Activated CD8-positive, alpha-beta T cell treated with anti-CD3 and anti-CD28 coated beads, Interleukin-2, amount 10 ng/mL, durations not matched to agents 7 days and 5 days (primary cell): ENCODE results near the gene HSDL2. TPM values are rescaled to one million over a fixed set of nuclear protein-coding genes. Genes with fewer than 3 reads are reported as not detected.

Experiments used
- ATAC-seq: fragments of 150-1000 bp; cut with Tn5 transposase; one replicate; pipeline ENCODE4 v1.10.0; 2021; ENCODE audit warnings: moderate library complexity
- CTCF ChIA-PET: fragments of 350-600 bp; sonication (Branson Sonifier 250); formaldehyde crosslinking; loops from one replicate; lab custom pipeline; 2021; ENCODE audit warnings: antibody characterized with exemption; lab: Charles Lee
- POLR2A ChIA-PET: fragments of 350-600 bp; sonication (Branson Sonifier 250); formaldehyde crosslinking; loops from one replicate; lab custom pipeline; 2021; ENCODE audit warnings: antibody characterized with exemption; lab: Charles Lee
- DNase-seq: peaks from one replicate; pipeline ENCODE4 v3.0.0-alpha.2; 2020
- H3K27ac Mint-ChIP-seq: one replicate; pipeline ENCODE4 v1.8.0; 2021; ENCODE audit warnings: mild to moderate bottlenecking, mixed read lengths
- H3K27me3 Mint-ChIP-seq: one replicate; pipeline ENCODE4 v1.8.0; 2021; ENCODE audit warnings: low read depth, mixed read lengths
- H3K36me3 Mint-ChIP-seq: one replicate; pipeline ENCODE4 v1.8.0; 2021; ENCODE audit warnings: low read depth, mixed read lengths
- H3K4me1 Mint-ChIP-seq: one replicate; pipeline ENCODE4 v1.8.0; 2021; ENCODE audit warnings: low read depth, mixed read lengths
- H3K4me3 Mint-ChIP-seq: one replicate; pipeline ENCODE4 v1.8.0; 2021; ENCODE audit warnings: mild to moderate bottlenecking, mixed read lengths
- H3K9me3 Mint-ChIP-seq: one replicate; pipeline ENCODE4 v1.8.0; 2022; ENCODE audit warnings: mixed read lengths; ENCODE audit not compliant: insufficient read depth
- total RNA-seq, 2 experiments: library from RNA; stranded (reverse); gene quantifications; one replicate each; pipeline ENCODE4 v1.2.3, GENCODE V29; 2021

The HSDL2 gene
- total RNA-seq = 10 to 100 TPM; 28.9 to 29.8 TPM

- no peaks in the 10 kb centered on the region for H3K9me3 Mint-ChIP-seq
- peaks cover 53% of the 10 kb centered on the region for H3K4me1 Mint-ChIP-seq
- DNase-seq (peak; percentile 55), ATAC-seq (no peak)
- CTCF ChIA-PET = interaction anchor here (1.0 to 3.2 kb wide), 16 partner anchors 14 to 523 kb away, joined by 3 to 22 read pairs (median 6); partner anchors contain the start of genes INIP, KIAA1958 and PTBP3
- H3K36me3 Mint-ChIP-seq = peaks cover 8% of the 10 kb centered on the region
- POLR2A ChIA-PET = interaction anchor here (0.6 to 2.7 kb wide), 23 partner anchors 14 to 897 kb away, joined by 3 to 26 read pairs (median 4); partner anchors contain the start of genes INIP, KIAA1958, PTBP3 and SUSD1
- H3K27me3 Mint-ChIP-seq = no peaks in the 10 kb centered on the region
- peak within 1 kb of the TSS; percentile 99 for H3K4me3 Mint-ChIP-seq
- H3K27ac Mint-ChIP-seq = peak within 1 kb of the TSS; percentile 97
These were observed at the start of gene HSDL2 for GRCh38 chr9:112380102-112380824. HSDL2 (plus strand) TSS chr9:112380108; CDS start chr9:112380164, 56 bp downstream.

DNA sequence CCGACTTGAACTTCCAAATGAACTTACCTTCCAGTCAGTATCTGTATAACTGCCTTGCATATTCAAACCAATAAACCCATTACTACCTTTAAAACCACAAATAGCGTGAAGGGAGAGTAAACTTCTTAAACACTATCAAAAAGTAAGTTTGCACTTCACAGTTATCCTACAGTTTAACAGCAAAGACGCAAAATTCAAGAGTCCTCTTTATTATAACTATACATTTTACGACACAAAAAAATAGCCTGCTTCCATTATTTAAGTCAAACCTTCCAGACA is 48.3 kb upstream of the HSDL2 start:
- H3K27ac Mint-ChIP-seq = peak overlapping the region; percentile 91
- no peak for ATAC-seq
- no peak for DNase-seq
- no peaks in the 10 kb centered on the region for H3K27me3 Mint-ChIP-seq
- H3K4me3 Mint-ChIP-seq = peak overlapping the region; percentile 93
- H3K9me3 Mint-ChIP-seq = no peaks in the 10 kb centered on the region
- peaks cover 48% of the 10 kb centered on the region for H3K4me1 Mint-ChIP-seq
- CTCF ChIA-PET = interaction anchor here (0.9 to 1.7 kb wide), 9 partner anchors 11 to 243 kb away, joined by 3 to 9 read pairs (median 4); partner anchors contain the start of gene HSDL2
- POLR2A ChIA-PET = interaction anchor here (0.8 to 3.9 kb wide), 2 partner anchors 15 to 50 kb away, joined by 3 to 33 read pairs; no protein-coding TSS in a partner anchor
- H3K36me3 Mint-ChIP-seq = peaks cover 26% of the 10 kb centered on the region

DNA sequence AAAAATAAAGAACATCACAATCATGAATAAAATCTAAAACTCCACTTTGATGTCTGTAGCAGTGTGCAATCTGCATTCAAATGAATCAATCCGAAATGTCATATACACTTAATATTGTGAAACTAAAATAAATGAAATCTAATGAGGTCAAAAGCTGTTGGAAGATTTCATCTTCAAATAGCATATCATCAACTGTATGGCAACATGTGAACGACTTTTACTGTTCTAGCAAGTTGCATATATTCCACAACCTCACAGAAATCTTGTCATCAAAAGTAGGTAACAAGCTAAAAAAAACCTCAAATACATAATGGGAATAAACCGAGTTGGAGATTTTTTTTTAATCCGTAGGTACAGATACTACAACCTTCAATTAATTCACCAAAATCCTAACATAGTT is 47.7 kb upstream of the HSDL2 start:
- Mint-ChIP-seq H3K4me3 (peak overlapping the region; percentile 93), H3K27me3 (no peaks in the 10 kb centered on the region), H3K4me1 (peaks cover 48% of the 10 kb centered on the region), H3K36me3 (peaks cover 24% of the 10 kb centered on the region), H3K9me3 (no peaks in the 10 kb centered on the region), H3K27ac (peak overlapping the region; percentile 91)
- ChIA-PET CTCF (interaction anchor here (0.9 to 2.5 kb wide), 12 partner anchors 12 to 244 kb away, joined by 3 to 9 read pairs (median 4); partner anchors contain the start of gene HSDL2), POLR2A (interaction anchor here (0.5 to 3.9 kb wide), 5 partner anchors 16 to 238 kb away, joined by 5 to 33 read pairs (median 8); partner anchors contain the start of gene HSDL2)
- DNase-seq = no peak
- ATAC-seq = no peak

DNA sequence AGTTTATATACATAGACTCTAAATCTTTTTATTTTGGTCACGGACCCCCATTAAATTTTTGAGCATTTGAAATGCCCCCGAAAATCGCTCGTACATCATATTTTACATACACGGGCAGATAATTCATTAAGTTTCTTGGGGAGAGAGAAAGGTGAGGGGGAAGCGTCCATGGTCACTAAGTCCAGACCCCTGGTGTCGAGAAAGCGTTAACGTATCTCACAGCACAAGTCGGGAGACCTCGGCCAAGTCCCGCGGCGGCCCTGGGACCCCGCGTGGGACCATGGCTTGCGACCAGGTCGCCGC is 47.3 kb upstream of the HSDL2 start:
- ChIA-PET POLR2A (interaction anchor here (1.1 to 3.9 kb wide), 6 partner anchors 16 to 239 kb away, joined by 4 to 33 read pairs (median 16); partner anchors contain the start of genes HSDL2 and SUSD1), CTCF (interaction anchor here (1.1 to 2.5 kb wide), 12 partner anchors 10 to 244 kb away, joined by 3 to 9 read pairs (median 4); partner anchors contain the start of gene HSDL2)
- no peaks in the 10 kb centered on the region for H3K9me3 Mint-ChIP-seq
- ATAC-seq = no peak
- peak overlapping the region; percentile 91 for H3K27ac Mint-ChIP-seq
- H3K27me3 Mint-ChIP-seq = peaks cover 2% of the 10 kb centered on the region
- no peak for DNase-seq
- peaks cover 23% of the 10 kb centered on the region for H3K36me3 Mint-ChIP-seq
- peaks cover 47% of the 10 kb centered on the region for H3K4me1 Mint-ChIP-seq
- peak overlapping the region; percentile 93 for H3K4me3 Mint-ChIP-seq

- Mint-ChIP-seq H3K27me3 (peaks cover 4% of the 10 kb centered on the region), H3K27ac (peak within 1 kb of the TSS; percentile 99), H3K4me3 (peak within 1 kb of the TSS; percentile 93), H3K4me1 (peaks cover 42% of the 10 kb centered on the region), H3K9me3 (no peaks in the 10 kb centered on the region), H3K36me3 (peaks cover 18% of the 10 kb centered on the region)
- ATAC-seq (peak; percentile 74), DNase-seq (peak; percentile 87)
- ChIA-PET CTCF (interaction anchor here (0.7 to 2.5 kb wide), 16 partner anchors 10 to 257 kb away, joined by 3 to 9 read pairs (median 4); partner anchors contain the start of gene HSDL2), POLR2A (interaction anchor here (1.0 to 3.9 kb wide), 17 partner anchors 9 to 419 kb away, joined by 3 to 33 read pairs (median 5); partner anchors contain the start of genes HSDL2 and SUSD1)
These were observed 46.8 kb upstream of the HSDL2 start, which contains the start of gene PTBP3 for GRCh38 chr9:112332977-112333638. PTBP3 (minus strand) TSS chr9:112333619; CDS start chr9:112297865, 35,754 bp downstream.

DNA sequence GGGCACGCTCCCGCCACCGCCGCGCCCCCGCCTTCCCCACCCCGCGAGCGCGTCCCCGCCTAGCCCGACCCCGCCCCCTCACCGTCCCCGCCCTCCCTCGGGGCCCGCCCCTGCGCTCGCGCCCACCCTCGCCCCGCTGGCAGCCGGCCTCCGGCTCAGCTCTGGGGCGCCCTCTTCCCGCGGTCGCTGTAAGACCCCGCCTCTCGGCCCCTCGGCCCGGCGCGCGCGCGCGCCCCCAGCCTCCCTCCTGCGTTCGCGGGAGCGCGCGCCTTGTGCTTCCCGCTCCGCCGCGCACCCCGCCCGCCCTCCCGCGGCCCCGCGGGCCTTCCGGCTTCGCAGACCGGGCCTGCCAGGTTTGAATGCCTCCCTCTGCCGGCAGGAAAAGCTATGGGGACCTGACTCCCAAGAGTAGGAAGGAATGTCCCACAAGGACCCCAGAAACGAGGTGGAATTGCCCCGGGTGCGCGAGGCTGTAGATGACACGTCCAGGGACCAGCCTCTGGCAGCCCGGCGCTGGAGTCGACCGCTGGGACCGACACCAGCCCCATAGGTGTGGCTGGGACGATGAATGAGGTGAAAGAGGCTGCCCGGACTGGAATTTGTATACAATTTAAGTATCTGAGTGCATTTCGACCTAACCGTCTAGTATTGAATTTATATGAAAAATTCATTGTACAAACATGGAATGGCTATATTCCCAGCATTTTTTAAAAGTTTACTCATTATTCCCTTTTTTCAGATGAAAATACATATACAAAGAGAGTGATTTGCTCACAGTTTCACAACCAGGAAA is 46.1 kb upstream of the HSDL2 start:
- ATAC-seq (peak; percentile 85), DNase-seq (peak; percentile 95)
- Mint-ChIP-seq H3K36me3 (peaks cover 11% of the 10 kb centered on the region), H3K27me3 (peaks cover 5% of the 10 kb centered on the region), H3K9me3 (no peaks in the 10 kb centered on the region), H3K4me3 (peak overlapping the region; percentile 93), H3K4me1 (peaks cover 35% of the 10 kb centered on the region), H3K27ac (peak overlapping the region; percentile 99)
- ChIA-PET POLR2A (interaction anchor here (1.0 to 3.9 kb wide), 17 partner anchors 8 to 420 kb away, joined by 3 to 33 read pairs (median 5); partner anchors contain the start of genes HSDL2 and SUSD1), CTCF (interaction anchor here (0.7 to 2.5 kb wide), 10 partner anchors 11 to 258 kb away, joined by 3 to 8 read pairs (median 3); partner anchors contain the start of gene HSDL2)

- DNase-seq (peak; percentile 68), ATAC-seq (no peak)
- ChIA-PET CTCF (interaction anchor here (0.7 to 2.5 kb wide), 10 partner anchors 9 to 246 kb away, joined by 3 to 8 read pairs (median 4); partner anchors contain the start of gene HSDL2), POLR2A (interaction anchor here (1.0 to 3.9 kb wide), 8 partner anchors 9 to 420 kb away, joined by 3 to 33 read pairs (median 6); partner anchors contain the start of gene SUSD1)
- Mint-ChIP-seq H3K9me3 (no peaks in the 10 kb centered on the region), H3K27me3 (peaks cover 5% of the 10 kb centered on the region), H3K4me1 (peaks cover 32% of the 10 kb centered on the region), H3K27ac (peak overlapping the region; percentile 99), H3K36me3 (peaks cover 10% of the 10 kb centered on the region), H3K4me3 (peak overlapping the region; percentile 93)
These were observed 45.5 kb upstream of the HSDL2 start for GRCh38 chr9:112334432-112334841.

GRCh38 chr9:112337547-112337946 is 42.4 kb upstream of the HSDL2 start:
- H3K27ac Mint-ChIP-seq = no peak overlapping the region
- ChIA-PET CTCF (no interaction called here), POLR2A (interaction anchor here (0.6 kb wide), 1 partner anchor 234 kb away, joined by 3 read pairs; no protein-coding TSS in a partner anchor)
- H3K9me3 Mint-ChIP-seq = no peaks in the 10 kb centered on the region
- H3K4me1 Mint-ChIP-seq = peaks cover 9% of the 10 kb centered on the region
- no peak overlapping the region for H3K4me3 Mint-ChIP-seq
- DNase-seq (no peak), ATAC-seq (no peak)
- H3K27me3 Mint-ChIP-seq = peaks cover 5% of the 10 kb centered on the region
- peaks cover 2% of the 10 kb centered on the region for H3K36me3 Mint-ChIP-seq

- H3K9me3 Mint-ChIP-seq = no peaks in the 10 kb centered on the region
- ATAC-seq (no peak), DNase-seq (no peak)
- no peak overlapping the region for H3K27ac Mint-ChIP-seq
- peaks cover 5% of the 10 kb centered on the region for H3K27me3 Mint-ChIP-seq
- ChIA-PET CTCF (interaction anchor here (0.6 kb wide), 1 partner anchor 22 kb away, joined by 3 read pairs; no protein-coding TSS in a partner anchor), POLR2A (no interaction called here)
- H3K36me3 Mint-ChIP-seq = no peaks in the 10 kb centered on the region
- H3K4me1 Mint-ChIP-seq = peaks cover 9% of the 10 kb centered on the region
- no peak overlapping the region for H3K4me3 Mint-ChIP-seq
These were observed 41.3 kb upstream of the HSDL2 start for GRCh38 chr9:112338561-112338960.

GRCh38 chr9:112339886-112340285 is 40.0 kb upstream of the HSDL2 start:
- CTCF ChIA-PET = no interaction called here
- H3K4me1 Mint-ChIP-seq = peaks cover 4% of the 10 kb centered on the region

More at GRCh38 chr9:112339886-112340285, 40.0 kb upstream of the HSDL2 start:
- H3K4me3 Mint-ChIP-seq = no peak overlapping the region
- peaks cover 5% of the 10 kb centered on the region for H3K27me3 Mint-ChIP-seq
- no peak for ATAC-seq
- H3K9me3 Mint-ChIP-seq = no peaks in the 10 kb centered on the region
- DNase-seq = no peak
- H3K27ac Mint-ChIP-seq = no peak overlapping the region
- H3K36me3 Mint-ChIP-seq = no peaks in the 10 kb centered on the region
- POLR2A ChIA-PET = no interaction called here
